BLaER1 (cell line): Measurements from ENCODE around the gene TEDC1.

Source experiments
- H3K27ac ChIP-seq: shearing (Covaris generic); formaldehyde crosslinking; 2 replicates; pipeline ENCODE4 v1.8.1; 2022
- H3K27me3 ChIP-seq: shearing (Covaris generic); formaldehyde crosslinking; 2 replicates; pipeline ENCODE4 v1.8.1; 2022
- H3K36me3 ChIP-seq: shearing (Covaris generic); formaldehyde crosslinking; 2 replicates; pipeline ENCODE4 v1.8.1; 2022
- H3K4me1 ChIP-seq: shearing (Covaris generic); formaldehyde crosslinking; 2 replicates; pipeline ENCODE4 v1.8.1; 2022
- H3K4me2 ChIP-seq: shearing (Covaris generic); formaldehyde crosslinking; 2 replicates; pipeline ENCODE4 v1.8.1; 2022
- H3K4me3 ChIP-seq: shearing (Covaris generic); formaldehyde crosslinking; 2 replicates; pipeline ENCODE4 v1.8.1; 2022
- H3K9ac ChIP-seq: shearing (Covaris generic); formaldehyde crosslinking; 2 replicates; pipeline ENCODE4 v1.8.1; 2022
- H3K9me3 ChIP-seq: shearing (Covaris generic); formaldehyde crosslinking; 2 replicates; pipeline ENCODE4 v1.8.1; 2022
- H4K20me1 ChIP-seq: shearing (Covaris generic); formaldehyde crosslinking; 2 replicates; pipeline ENCODE4 v1.8.1; 2022
- Cebpa-rat ChIP-seq: shearing (Covaris generic); IDR thresholded peaks from 2 replicates; pipeline ENCODE4 v1.8.1; 2022

Gene TEDC1

DNA sequence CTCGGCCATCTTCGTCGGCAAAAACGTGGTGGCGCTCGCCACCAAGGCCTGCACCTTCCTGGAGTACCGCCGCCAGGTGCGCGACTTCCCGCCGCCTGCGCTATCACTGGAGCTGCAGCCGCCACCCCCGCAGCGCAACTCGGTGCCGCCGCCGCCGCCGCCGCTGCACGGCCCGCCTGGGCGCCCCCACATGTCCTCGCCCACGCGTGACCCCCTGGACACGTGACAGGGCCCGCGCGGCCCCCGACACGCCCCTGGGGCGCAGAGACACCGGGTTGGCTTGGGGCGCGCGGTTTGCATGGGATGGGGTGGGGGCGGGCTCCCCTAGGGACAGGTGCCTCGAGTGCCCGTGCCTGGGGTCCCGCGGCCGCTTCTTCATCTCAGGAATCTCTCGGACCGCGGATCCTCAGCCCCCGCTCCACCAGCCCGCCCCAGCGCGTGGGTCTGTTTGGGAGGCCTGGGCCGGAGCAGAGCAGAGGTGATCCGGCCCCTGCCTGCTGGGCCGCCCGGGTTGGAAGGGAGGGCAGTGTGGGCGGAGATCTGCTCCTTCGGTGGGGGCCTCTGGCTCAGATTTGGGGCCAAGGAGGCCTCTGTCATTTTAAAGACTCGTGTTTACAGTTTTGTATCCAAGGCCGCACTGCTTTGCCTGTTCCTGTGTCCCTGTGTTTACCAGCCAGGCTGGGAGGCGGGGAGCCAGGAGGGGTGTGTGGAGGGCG, 38.7 kb downstream of the TEDC1 start:
- peak overlapping the region; percentile 100 for H3K4me2 ChIP-seq
- peaks cover 69% of the 10 kb centered on the region for H3K4me1 ChIP-seq
- H3K27ac ChIP-seq = peak overlapping the region; percentile 96
- TF ChIP-seq Cebpa-rat = no peak
- H3K4me3 ChIP-seq = peak overlapping the region; percentile 84
- H3K9ac ChIP-seq = peak overlapping the region; percentile 94
- H3K9me3 ChIP-seq = no peaks in the 10 kb centered on the region
- no peaks in the 10 kb centered on the region for H4K20me1 ChIP-seq
- no peaks in the 10 kb centered on the region for H3K27me3 ChIP-seq
- no peaks in the 10 kb centered on the region for H3K36me3 ChIP-seq

DNA sequence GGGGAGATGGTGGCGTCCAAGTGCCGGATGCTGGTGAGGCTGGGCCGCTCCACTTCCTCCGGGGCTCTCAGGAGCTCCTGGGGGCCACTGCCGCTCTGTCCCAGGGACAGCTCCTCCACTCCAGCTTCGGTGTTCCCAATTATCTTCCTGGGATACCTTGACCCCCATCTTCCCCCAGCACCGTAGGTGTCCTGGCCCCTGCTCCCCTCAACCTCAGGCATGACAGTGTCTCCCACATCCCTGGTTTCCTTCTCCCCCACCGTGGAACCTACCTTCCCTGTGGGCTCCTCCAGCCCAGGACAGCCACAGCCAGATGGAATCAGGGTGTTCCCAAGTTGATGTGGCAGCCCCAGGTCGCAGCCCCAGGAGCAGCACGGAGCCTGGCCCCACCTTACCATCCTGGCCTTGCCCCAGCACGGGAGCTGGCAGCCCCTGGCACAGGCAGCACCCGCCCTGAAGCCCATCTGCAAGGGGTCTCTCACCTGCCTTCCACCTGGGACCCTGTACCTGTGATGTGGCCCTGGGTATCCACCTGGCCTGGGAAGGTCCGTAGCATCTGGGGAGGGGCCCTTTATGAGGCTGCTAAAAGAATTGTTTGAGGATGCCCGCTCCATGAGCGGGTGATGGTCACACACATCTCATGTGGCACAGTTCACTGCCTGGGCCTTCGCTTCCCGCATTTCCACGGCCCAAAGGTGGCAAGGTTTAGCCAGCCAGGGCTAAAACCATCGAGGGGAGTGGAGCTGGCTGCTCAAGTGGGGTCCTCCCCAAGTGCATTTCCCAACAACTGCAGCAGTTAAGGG, 39.4 kb downstream of the TEDC1 start:
- H3K4me1 ChIP-seq = peaks cover 74% of the 10 kb centered on the region
- H3K9ac ChIP-seq = peak overlapping the region; percentile 94
- no peak for TF ChIP-seq Cebpa-rat
- H3K4me3 ChIP-seq = peak overlapping the region; percentile 84
- no peaks in the 10 kb centered on the region for H3K36me3 ChIP-seq
- H3K27ac ChIP-seq = peak overlapping the region; percentile 96
- H3K27me3 ChIP-seq = no peaks in the 10 kb centered on the region
- peak overlapping the region; percentile 100 for H3K4me2 ChIP-seq
- no peaks in the 10 kb centered on the region for H4K20me1 ChIP-seq
- no peaks in the 10 kb centered on the region for H3K9me3 ChIP-seq

DNA sequence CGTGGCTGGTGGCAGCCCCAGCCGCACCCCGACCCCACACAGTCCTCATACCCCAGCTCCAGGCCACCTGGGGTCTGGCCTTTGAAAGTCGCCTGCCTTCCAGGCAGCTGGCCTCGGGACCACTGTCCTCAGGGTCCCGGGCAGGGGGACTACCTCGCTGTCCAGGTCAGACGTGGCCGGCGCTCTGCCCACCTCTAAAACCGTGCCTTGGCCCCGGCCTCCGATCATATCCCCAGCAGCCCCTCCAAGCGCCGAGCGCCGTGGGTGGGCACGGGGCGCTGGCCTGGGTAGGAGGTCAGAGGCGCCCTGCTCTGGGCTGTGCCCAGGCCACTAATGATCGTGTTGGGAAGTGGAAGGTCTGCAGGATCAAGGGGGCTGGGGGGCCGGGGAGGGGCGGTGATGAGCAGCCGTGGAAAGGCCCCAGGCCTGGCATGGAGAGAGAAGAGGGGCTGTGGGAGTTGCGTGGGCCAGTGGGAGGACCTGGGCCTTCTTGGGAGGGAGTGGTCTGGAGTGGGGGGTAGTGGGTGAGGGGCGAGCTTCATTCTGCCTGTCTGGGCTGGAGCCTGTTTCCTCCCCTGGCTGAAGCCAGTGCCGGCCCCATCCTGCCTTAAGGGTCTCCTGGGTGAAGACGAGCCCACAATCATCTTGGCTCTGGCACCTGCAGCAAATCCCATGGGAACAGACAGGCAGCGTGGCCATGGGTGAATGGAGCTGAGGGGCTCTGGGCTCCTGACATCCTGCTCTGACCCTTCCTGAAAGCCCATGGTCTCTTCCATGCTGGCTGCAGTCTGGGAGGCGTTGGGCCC, 40.2 kb downstream of the TEDC1 start:
- no peaks in the 10 kb centered on the region for H4K20me1 ChIP-seq
- H3K4me3 ChIP-seq = peak overlapping the region; percentile 84
- peaks cover 69% of the 10 kb centered on the region for H3K4me1 ChIP-seq
- no peak for TF ChIP-seq Cebpa-rat
- peak overlapping the region; percentile 94 for H3K9ac ChIP-seq
- H3K27ac ChIP-seq = peak overlapping the region; percentile 96
- peak overlapping the region; percentile 100 for H3K4me2 ChIP-seq
- no peaks in the 10 kb centered on the region for H3K9me3 ChIP-seq
- H3K27me3 ChIP-seq = no peaks in the 10 kb centered on the region
- no peaks in the 10 kb centered on the region for H3K36me3 ChIP-seq

DNA sequence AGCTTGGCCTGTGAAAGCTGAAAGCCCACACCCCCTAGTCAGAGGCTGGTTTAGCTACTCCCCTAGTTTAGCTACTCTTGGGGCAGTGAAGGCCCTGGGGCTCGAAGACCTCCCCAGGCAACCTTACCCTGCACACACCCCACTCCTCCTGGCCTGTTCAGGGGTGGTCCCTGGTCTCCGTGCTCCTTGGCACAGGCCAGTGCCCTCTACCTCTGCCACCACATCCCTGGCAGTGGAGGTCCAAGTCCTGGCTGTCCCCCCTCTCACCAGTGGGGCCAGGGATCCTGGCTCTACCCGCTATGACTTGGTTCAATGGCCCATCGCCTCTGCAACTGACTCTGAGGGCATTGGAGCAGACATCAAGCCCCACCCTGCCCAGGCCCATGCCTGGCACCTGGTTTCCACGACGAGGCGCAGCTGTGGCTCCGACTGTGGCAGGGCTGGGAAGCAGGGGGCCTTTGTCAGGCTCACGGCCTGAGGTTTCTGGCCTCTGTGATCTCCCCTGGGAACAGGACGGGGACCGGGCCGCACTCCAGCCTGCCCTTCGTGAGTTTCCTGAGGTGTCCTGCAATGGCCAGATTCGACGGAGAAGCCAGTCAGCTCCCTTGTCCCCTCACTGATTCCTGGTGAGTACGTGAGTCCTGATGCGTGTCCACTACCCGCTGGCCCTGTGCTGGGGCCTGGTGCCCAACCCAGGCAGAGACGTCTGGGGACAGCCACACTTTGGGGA, 41.0 kb downstream of the TEDC1 start:
- Histone ChIP-seq H3K4me2 (peak overlapping the region; percentile 100), H3K27me3 (no peaks in the 10 kb centered on the region), H3K4me1 (peaks cover 69% of the 10 kb centered on the region)

DNA sequence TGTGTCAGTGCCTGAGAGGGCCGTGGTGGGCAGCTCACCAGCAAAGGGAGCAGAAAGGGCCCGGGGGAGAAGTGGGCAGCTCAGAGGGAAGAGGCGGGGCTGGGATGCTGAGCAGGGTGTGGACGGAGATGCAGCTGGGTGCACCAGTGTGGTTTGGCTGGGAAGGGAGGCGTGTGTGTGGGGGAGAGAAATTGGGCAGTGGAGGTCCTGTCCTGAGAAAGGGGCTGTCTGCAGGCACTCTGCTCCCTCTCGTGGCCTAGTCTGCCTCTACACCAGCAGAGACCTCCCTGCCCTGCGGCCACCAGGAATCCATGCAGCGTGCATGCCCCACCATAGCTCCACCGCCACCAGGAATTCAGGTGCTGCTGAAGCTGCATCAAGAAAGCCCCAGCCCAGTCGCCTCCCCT, 41.7 kb downstream of the TEDC1 start:
- no peaks in the 10 kb centered on the region for H3K27me3 ChIP-seq
- peak overlapping the region; percentile 84 for H3K4me3 ChIP-seq
- peak overlapping the region; percentile 94 for H3K9ac ChIP-seq
- no peaks in the 10 kb centered on the region for H3K9me3 ChIP-seq
- H3K4me1 ChIP-seq = peaks cover 72% of the 10 kb centered on the region
- no peak for TF ChIP-seq Cebpa-rat
- H4K20me1 ChIP-seq = no peaks in the 10 kb centered on the region
- peak overlapping the region; percentile 100 for H3K4me2 ChIP-seq
- peak overlapping the region; percentile 96 for H3K27ac ChIP-seq
- H3K36me3 ChIP-seq = no peaks in the 10 kb centered on the region

More for the DNA sequence above, 41.0 kb downstream of the TEDC1 start:
- no peak for TF ChIP-seq Cebpa-rat
- Histone ChIP-seq H3K27ac (peak overlapping the region; percentile 96), H3K9me3 (no peaks in the 10 kb centered on the region), H3K36me3 (no peaks in the 10 kb centered on the region), H3K4me3 (peak overlapping the region; percentile 84), H4K20me1 (no peaks in the 10 kb centered on the region), H3K9ac (peak overlapping the region; percentile 94)

DNA sequence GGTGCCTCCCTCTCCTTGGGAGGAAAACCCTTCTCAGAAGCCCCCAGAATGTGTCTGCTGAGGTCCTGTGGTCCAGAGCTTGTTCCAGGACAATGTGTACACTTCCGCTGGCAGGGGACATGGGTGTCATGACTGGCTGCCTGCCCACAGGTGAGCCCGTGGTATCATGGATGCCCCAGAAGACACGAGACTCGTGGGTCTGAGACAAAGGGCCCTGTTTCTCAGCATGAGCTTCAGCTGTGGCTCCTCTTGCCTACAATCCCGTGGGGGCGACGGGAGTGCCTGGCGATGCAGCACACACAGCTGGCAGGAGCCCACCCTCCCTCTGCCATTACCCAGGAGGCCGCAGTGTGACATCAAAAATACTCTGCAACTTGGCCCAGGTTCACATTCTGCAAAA, 42.3 kb downstream of the TEDC1 start:
- H3K4me1 ChIP-seq = peaks cover 75% of the 10 kb centered on the region
- no peaks in the 10 kb centered on the region for H4K20me1 ChIP-seq
- peak overlapping the region; percentile 96 for H3K27ac ChIP-seq
- H3K27me3 ChIP-seq = no peaks in the 10 kb centered on the region
- H3K4me2 ChIP-seq = peak overlapping the region; percentile 100
- no peak for TF ChIP-seq Cebpa-rat
- H3K36me3 ChIP-seq = no peaks in the 10 kb centered on the region
- peak overlapping the region; percentile 52 for H3K4me3 ChIP-seq
- H3K9me3 ChIP-seq = no peaks in the 10 kb centered on the region
- H3K9ac ChIP-seq = peak overlapping the region; percentile 76

DNA sequence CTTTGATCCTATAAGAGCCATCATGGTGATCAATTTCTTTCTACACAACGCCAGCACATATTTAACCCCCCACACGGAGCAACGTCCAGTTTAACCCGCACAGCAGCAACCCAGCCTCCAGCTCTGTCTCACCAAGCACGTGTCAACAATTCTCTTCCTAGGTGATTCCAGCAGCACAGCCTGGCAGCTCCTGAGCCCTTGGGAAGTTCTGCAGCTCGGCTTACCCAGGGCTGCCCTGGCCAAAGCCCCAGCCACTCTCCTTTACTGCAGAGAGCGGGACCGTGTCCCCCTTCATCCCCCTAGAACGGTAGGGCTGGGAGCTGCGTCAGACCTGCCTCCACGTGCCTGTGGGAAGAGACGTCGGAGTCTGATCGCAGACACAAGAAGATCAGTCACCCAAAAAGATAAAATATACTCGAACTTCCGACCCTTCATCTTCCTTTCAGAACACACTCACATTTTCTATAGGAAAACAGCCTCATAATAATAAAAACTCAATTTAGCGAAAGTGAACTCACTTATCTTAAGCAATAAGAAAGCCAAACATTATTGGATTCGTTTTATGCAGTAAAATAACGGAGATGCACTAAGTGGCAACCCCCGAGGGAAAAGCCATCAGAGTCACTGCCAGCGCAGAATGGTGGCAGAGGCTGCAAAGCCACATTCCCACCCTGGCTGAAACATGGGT, 42.9 kb downstream of the TEDC1 start:
- peak overlapping the region; percentile 76 for H3K9ac ChIP-seq
- no peaks in the 10 kb centered on the region for H4K20me1 ChIP-seq
- H3K4me2 ChIP-seq = peak overlapping the region; percentile 100
- peak overlapping the region; percentile 96 for H3K27ac ChIP-seq
- TF ChIP-seq Cebpa-rat = no peak
- no peaks in the 10 kb centered on the region for H3K27me3 ChIP-seq
- H3K9me3 ChIP-seq = no peaks in the 10 kb centered on the region
- peaks cover 70% of the 10 kb centered on the region for H3K4me1 ChIP-seq
- H3K36me3 ChIP-seq = no peaks in the 10 kb centered on the region
- peak overlapping the region; percentile 52; the same call in 1 of the 2 replicates for H3K4me3 ChIP-seq

DNA sequence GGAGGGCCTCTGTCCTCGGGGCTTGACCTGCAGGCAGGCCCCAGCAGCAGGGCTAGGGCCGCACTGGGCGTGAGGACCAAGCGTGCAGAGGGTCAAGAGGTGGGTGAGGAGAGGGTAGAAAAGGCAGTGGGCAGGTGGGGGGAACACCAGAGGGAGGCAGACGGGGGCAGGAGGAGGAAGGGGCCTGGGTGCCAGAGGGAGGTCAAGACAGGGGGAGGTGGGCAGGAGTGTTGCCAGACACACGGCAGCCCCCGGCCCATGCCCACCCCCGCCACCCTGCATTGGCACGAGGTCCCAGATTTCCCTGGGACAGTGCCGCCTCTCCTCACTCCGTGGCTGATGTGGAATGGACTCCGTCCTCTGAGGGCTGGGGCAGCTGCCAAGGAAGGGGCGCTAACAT, 43.5 kb downstream of the TEDC1 start:
- Histone ChIP-seq H3K9ac (peak overlapping the region; percentile 76), H3K9me3 (no peaks in the 10 kb centered on the region), H3K27me3 (no peaks in the 10 kb centered on the region)

More for the DNA sequence above, 43.5 kb downstream of the TEDC1 start:
- no peaks in the 10 kb centered on the region for H3K36me3 ChIP-seq
- H3K4me1 ChIP-seq = peaks cover 64% of the 10 kb centered on the region
- TF ChIP-seq Cebpa-rat = no peak
- H4K20me1 ChIP-seq = no peaks in the 10 kb centered on the region
- H3K27ac ChIP-seq = peak overlapping the region; percentile 96
- H3K4me2 ChIP-seq = peak overlapping the region; percentile 100
- no peak overlapping the region for H3K4me3 ChIP-seq
